MV-4-11 (cell line): ENCODE results near the gene PRMT7.
A peak's percentile ranks its signal among the peaks of the same experiment; 100 is the strongest.

Source experiments
- DNase-seq: peaks from one replicate; lab custom pipeline; 2025; lab: John Stamatoyannopoulos, UW

The PRMT7 gene

DNA sequence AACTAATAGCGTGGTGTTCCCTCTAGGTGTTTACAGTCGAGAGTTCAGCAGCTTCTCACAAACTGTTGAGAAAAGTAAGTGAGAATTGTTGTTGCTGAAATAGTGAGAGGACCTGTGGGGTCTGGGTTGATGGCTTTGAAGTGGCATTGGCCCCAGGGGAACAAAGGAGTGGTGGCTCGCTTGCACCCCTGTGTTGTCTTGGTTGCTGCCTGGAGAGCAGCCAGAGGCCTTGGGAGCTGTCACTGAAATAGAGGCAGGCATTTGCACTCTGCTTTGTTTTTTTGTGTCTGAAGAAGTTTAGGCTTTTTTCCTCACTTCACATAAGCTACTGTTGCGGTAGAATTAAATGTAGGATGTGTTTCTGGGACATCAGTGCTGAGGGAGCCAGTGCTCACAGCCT is 36.8 kb downstream of the PRMT7 start:
- no peak for DNase-seq

DNA sequence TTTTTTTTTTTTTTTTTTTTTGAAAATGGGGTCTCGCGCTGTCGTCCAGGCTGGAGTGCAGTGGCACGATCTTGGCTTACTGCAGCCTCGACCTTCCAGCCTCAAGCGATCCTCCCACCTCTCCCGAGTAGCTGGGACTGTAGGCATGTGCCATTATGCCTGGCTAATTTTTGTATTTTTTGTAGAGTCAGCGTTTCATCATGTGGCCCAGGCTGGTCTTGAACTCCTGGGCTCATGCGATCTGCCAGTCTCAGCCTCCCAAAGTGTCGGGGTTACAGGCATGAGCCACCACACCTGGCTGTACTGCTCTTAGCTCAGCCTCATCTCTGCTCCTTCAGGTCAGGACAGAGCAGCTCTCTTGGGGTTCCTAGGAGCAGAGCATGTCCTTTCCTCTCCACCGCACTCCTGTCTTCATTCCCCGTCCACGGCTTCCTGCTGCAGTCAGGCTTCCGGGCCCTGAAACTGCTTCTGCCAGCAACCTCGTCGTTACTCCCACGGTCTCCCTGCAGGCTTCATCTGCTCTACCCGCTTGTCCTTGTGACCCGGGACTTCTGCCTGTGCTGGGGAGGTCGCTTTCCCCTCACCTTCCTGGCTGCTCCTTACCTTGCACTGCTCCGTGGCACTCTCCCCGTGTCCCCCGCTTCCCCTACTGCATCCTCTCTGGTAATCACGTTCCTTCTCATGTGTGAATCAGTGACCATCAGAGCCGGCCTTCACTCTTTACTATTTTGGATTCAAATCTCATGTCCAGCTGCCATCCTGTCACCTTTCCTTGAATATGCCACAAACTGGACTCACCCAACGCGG is 38.0 kb downstream of the PRMT7 start:
- no peak for DNase-seq

DNA sequence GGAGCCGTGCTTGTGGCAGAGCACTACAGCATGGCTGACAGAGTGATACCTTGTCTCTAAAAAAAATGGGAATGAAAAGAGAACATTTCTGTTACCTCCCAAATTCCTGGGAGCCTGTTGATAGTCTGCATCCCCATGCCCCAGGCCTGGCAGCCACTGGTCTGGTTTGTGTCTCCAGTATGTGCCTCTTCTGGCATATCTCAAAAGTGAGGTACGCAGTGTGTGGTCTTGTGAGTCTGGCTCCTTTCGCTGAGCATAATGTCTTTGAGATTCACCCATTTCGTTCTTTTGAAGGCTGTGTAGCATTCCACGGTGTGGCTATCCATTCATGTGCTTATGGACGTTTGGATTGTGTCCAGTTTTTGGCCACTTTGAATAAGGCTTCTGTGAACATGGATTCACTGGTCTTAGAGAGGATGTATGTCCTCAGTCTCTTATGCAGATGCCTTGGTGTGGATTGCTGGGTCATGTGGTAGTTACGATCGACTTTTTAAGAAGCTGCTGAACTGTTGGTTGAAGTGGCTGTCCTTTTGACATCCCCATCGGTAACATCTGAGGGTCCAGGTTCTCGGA is 39.1 kb downstream of the PRMT7 start:
- DNase-seq, result no peak

DNA sequence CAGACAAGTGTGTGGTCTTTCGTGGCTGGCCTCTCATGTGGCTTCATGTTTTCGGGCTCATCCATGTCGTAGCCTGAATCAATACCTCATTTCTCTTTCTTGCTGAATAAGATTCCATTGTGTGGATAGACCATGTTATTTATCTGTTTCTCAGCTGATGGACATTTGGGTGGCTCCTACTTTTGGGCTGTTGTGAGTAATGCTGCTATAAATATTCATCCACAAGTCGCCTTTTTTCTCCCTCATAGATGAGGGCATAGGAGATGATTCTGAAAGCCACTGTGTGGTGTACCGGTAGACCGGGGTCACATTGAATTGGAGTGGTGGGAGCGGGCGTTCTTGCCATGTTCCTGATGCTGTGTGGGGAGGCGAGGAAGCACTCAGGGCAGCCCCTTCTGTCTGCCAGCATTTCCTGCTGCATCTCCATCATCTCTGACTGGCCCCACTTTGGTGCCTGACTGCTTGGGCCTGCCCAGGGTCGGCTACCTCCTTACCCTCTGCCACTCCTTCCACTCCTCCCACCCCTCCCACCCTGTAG is 40.1 kb downstream of the PRMT7 start:
- DNase-seq, result no peak

DNA sequence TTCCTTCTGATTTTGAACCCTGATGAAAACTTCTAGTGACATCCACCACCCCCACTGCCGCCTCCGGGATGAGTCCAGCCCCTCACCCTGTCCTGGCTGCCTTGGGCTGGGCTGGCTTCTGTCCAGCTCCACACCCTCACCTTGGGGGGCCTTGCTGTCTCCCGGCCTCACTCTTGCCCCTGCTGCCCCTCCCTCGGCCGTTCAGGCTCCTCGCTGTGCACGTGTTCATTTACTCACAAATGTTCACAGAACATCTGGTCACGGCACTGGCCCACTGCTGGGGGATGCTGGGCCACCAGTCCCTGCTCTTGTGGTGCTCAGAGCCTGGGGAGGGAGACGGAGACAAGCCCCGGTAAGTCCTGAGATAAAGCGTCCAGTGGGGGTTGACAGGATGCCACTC is 40.6 kb downstream of the PRMT7 start:
- DNase-seq, result no peak

DNA sequence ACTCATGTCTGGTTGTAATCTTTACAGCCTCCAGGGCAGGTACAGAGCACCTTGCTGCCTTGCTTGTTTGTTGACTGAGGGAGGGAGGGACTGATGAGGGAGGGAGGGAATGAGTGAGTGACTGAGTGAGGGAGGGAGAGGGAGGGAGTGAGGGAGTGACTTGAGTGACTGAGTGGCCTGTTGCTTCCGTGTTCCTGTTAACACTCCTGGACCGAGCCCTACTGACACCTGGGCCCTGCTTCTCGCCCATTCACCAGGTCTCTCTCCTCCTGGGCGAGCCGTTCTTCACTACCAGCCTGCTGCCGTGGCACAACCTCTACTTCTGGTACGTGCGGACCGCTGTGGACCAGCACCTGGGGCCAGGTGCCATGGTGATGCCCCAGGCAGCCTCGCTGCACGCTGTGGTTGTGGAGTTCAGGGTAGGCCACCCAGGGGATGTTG is 41.2 kb downstream of the PRMT7 start:
- DNase-seq, result no peak

DNA sequence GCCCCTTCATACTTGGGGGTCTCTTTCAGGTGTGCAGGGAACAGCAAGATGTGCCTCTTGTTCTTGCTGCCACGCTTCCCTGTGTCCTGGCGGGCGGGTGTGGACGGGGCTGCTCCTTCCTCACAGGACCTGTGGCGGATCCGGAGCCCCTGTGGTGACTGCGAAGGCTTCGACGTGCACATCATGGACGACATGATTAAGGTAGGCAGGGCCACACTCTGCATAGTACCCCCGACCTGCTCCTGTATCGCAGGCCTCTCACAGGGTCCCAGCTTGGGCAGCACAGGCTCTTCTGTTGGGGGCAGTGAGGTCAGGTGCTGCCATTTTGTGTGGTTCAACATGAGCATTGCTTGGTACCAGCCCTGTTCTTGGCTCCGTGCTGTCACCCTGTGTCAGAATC is 42.5 kb downstream of the PRMT7 start:
- no peak for DNase-seq

DNA sequence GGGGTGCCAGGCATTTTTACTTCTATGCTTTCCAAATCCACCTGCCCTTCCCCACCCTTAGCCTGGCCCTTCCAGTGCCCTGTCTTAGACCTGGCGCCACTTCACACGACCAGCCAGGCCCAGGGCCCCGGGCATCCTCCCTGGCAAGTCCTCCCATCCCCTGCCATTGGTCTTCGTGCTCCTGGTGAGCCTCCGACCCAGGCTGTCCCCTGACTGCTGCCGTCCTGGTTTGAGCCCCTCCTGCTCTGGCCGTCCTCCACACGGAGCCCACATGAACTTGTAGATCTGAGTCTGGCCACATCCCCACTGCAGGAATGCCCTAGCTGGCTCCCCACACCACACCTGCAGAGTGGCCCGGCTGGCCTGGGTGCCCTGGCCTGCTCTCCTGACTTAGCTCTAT is 44.0 kb downstream of the PRMT7 start:
- no peak for DNase-seq

DNA sequence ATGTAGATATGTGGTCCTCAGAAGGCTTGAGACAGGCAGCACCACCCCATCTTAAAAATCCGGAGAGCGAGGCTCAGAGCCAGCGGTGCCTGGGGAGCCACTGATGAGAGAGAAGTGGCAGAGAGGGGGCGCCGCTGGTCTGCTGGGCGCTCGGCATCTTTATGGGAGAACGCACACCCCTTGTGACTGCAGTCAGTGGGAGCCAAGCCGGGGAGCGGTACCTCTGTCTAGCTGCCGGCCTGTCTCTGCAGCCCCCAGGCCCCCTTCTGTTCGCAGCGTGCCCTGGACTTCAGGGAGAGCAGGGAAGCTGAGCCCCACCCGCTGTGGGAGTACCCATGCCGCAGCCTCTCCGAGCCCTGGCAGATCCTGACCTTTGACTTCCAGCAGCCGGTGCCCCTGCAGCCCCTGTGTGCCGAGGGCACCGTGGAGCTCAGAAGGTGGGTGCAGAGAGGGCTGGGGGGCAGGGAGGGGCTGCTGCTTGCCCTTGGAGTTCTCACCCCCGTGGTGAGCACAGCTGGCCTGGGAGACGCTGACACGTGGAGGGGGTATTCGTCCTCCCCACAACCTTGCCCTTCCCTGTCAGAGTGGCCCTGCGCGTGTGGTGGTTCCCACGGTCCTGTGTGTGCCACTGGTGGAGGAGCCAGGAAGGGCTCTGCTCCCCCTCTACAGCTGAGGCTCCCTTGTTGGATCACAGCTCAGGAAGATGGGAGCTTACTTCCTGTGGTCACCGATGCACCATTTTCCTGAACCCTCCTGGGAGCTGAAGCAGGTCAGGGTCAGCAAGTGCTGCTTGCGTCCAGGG is 44.8 kb downstream of the PRMT7 start:
- peak; percentile 77 for DNase-seq

DNA sequence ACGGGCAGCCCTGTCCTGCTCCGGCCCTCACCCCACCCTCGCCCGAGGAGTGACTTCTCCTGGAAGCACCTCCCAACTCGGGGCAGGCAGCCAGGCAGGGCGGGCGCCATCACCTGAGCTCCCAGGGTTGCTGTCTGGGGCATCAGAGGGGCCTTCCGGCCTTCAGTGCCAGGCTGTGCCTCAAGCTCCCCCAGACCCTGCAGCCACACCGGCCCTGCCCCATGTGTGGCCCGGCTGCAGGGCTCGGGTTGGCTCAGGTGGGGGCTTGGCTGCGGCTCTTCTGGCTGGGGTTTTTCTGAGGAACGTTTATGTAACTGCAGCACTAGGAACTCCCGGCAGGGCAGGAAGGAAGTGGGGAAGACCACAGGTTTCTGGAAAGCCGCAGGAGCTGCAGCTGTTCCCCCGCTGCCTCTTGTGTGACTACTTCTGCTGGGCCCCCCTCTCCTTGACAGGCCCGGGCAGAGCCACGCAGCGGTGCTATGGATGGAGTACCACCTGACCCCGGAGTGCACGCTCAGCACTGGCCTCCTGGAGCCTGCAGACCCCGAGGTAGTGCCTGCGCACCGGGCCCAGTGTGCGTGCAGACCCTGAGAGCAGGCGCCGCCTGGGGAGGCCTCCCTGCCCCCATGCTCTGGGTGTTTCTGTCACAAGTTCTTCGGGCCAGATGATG is 45.6 kb downstream of the PRMT7 start:
- peak; percentile 97 for DNase-seq

DNA sequence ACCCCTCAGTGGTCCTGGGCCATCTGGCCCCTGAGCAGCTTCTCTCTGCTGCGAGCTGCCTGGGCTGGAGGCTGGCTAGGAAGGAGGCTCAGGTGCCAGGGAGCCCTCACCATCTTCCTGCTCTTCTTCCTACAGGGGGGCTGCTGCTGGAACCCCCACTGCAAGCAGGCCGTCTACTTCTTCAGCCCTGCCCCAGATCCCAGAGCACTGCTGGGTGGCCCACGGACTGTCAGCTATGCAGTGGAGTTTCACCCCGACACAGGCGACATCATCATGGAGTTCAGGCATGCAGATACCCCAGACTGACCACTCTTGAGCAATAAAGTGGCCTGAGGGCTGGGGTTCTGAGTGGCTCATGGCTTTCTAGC is 46.1 kb downstream of the PRMT7 start:
- peak; percentile 31 for DNase-seq

DNA sequence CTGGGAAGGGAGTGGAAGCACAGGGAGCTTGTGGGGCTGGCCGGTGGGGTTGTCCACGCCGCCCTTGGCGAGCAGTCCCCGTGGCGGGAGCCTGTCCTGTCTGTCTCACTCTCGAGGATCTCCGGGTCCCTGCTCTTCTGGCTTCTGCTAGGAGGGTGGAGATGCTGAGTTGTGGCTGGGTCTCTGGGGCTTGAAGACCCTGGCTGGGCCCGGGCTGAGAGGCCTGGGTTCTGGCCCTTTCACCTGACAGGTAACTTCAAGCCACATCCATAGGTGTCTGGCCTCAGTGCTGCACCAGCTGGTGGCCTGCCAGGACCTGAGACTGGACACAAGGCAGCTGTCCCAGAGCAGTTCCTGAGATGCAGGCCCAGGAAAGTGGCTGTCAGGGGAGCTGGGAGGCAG is 46.7 kb downstream of the PRMT7 start:
- no peak for DNase-seq

DNA sequence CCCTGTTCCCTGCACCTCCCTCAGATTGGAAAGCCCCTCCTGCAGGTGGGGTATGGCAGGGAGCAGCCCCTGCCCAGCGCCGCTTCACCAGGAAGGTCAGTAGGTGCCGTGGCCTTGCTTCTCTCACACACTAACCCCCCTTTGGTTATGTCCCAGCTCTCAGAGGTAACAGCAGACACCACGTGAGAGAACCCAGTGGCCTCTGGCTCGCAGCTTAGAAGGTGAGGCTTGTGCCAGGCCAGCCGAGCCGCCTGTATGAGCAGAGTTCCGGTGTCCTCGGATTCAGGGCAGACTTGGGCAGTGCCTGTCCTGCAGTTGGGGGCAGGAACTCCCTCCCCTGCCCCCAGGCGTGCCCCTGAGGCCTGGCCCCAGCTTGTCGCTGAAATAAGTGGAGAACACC is 47.1 kb downstream of the PRMT7 start:
- no peak for DNase-seq

DNA sequence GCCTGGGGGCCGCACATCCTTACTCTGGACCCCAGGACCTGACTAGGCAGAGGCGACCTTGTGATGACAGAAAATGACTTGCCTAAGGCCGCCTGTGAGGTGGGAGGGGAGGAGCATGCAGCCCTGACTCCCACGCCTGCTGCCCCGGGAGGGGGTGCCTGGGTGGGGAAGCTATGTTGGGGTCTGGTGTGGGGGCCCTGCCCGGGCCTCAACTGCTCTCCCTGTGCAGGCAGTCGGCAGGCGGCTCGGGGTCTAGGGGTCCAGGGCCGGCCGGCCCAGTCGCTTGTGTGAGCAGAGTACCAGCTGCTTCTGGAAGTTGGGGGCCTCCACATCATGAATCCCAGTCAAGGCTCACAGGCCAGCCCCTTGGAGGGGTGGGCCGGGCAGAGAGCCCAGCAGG is 48.1 kb downstream of the PRMT7 start:
- no peak for DNase-seq

DNA sequence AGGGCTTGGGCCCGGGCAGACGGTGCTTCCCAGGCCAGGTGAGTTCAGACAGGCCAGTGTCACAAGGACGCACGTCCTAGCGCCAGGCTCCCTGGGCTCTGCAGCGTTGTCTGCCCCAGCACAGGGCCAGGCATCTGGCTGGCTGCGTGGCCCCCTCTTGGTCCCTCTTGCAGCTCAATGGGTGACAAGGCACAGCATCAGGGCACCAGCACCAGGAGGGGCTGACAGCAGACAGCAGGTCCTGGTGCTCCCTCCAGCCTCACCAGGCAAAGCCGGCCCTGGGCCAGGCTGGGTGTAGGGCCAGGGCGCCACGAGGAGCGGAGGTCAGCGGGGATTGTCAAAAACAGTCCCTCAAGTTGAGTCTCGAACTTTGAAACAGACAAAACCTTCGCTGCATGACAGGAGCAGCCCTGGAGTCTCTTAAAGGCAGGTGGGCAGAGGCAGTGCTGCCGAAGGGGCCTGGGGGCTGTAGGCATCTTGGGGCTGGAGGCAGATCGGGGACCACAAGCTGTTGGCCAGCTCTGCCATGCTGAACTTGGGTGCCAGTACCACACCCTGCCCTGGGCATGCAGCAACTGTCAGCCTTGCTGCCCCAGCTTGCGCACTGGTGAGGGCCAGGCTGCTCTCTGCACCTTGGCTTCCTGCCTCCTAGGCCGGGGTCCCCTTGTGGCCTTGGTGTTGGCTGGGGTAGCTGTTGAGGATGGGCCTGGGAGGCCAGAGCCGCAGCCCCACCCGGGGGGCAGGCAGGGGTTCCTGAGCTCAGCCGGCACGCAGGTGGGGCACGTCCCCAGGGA is 48.8 kb downstream of the PRMT7 start:
- DNase-seq, result no peak

DNA sequence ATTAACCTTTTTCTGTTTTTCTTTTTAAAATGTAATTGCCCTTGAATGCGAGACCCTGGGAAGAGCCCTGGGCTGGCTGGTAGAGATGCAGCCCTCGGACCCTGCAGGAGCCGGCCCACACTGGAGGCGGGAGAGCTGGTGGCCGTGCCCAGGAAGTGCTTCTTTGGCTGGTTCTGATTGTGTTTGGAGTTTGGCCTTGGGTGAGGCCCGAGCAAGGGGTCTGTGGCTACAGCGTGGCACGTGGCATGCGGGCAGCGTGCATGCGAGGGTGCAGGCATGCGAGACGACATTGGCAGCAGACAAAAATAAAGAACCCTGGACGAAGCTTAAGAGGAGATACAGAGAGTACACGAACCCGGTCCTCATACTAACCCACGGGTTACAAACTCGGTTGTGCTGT is 49.7 kb downstream of the PRMT7 start:
- no peak for DNase-seq

DNA sequence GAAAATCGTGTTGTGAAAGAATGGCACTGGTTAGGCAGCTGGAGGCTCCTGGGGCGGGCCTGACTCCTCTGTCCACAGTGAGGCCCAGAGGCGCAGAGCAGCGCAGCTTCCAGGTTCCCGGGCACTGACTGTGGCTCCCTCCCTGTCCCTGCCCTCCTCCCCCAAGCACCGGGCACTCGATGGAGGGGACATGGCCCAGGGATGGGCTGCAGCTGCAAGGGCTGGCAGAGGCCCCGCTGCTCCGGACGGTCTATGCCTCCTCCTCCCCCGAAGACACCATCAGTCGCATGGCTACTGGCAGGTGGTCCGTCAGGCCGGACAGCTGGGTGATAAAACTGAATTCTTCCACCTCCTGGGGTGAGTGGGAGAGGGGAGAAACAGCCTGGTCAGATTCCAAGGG is 50.1 kb downstream of the PRMT7 start:
- DNase-seq, result no peak

DNA sequence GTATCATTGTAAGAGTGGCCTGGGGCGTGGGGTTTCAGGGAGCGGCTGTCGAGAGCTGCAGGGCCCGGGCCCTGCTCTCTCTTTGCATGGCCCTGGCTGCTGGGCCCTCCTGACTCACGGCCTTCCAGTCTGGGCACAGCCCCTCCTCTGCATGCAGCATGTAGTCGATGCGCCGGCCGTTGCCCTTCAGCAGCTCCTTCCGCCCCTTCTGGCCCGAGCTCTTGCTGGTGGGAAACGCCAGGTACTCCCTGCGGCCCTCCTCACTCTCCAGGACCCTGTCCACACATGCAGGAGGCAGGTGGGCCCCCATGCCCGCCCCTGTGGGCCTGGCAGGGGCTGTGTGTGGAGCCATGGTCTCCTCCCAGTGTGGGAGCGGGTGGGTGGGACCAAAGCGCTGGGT is 50.7 kb downstream of the PRMT7 start:
- DNase-seq, result no peak

DNA sequence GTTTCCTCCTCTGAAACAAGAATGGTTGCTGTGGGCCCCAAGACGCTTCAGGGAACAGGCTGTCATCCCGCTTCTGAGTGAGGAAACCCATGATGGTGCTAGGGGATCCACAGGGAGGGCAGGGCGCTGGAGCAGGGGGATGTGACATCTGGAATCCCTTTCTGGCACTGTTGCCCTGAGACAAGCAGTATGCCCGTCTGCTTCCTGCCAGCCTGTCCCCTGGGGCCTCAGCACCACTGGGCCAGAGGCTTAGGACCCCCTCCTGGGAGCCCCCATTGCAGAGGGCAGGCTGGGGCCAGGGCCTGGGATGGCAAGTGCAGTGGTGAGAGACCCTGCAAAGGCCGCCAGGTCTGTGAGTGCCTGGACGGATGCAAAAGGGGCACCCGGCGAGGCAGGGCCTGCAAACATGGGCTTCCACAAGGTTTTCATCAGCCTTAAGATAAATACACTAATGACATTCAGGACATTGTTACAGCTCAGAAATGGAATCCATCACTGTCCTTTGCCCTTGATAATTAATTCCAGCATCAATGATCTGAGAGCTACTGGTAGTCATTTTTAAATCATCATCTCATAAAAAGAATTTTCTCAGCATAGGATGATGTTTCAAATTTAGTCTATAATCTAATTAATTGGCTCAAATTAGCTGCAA is 51.6 kb downstream of the PRMT7 start:
- no peak for DNase-seq

DNA sequence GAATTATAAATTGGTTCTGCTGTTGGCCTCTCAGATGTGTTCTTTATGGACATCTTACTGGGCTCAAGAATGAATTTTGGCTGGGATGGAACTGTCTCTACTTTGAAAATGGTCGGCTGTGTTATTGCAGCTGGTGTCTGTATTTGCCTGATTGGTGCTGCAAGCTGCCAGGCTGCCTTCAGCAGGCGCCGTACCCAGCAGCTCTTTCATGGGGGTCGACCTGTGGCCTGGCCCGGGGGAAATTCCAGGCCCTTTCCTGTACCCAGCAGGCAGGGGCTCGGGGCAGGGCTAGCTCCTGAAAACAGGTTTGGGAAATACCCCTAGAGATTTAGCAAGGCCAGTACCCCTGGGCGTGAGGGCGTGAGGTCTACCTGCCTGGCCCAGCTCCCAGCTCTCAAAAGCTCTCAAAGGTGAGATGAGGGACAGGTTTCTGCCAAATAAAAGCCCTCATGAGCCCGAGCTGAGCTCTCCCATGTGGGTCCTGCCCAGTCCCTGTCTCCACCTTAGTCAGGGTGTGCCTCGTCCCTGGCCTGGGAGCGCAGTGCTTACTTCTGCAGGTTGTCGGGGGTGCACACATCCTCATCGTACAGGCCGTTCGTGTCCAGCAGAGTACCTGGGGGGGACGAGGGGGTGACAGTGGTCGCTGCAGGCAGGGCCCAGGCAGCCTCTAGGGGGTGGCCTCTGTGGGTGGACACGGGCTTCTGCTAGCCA is 52.3 kb downstream of the PRMT7 start:
- DNase-seq, result no peak
